SK-N-SH treated with all-trans-retinoic acid at 6 μM for 48 hours (cell line): ENCODE data around the gene ALOX5.

Experiments
- CREB5 ChIP-seq: fragments of 250-450 bp; sonication (Bioruptor Pico); IDR thresholded peaks from 2 replicates; pipeline ENCODE4 v1.5.1; 2020; ENCODE audit warnings: low read depth, mild to moderate bottlenecking, moderate library complexity
- PPARA ChIP-seq: fragments of 250-450 bp; sonication (Bioruptor Pico); IDR thresholded peaks from 2 replicates; pipeline ENCODE4 v1.5.0; 2020; ENCODE audit warnings: mild to moderate bottlenecking, borderline replicate concordance
- ZC3H10 ChIP-seq: fragments of 250-450 bp; sonication (Bioruptor Pico); IDR thresholded peaks from 2 replicates; pipeline ENCODE4 v1.5.1; 2021; ENCODE audit warnings: mild to moderate bottlenecking, moderate library complexity
- ZNF565 ChIP-seq: fragments of 450-650 bp; formaldehyde crosslinking; conservative IDR thresholded peaks from 2 replicates; pipeline ENCODE4 v1.5.0; 2020; ENCODE audit warnings: low read depth, mild to moderate bottlenecking, moderate library complexity
- TF ChIP-seq, protein P1 (sequence below): fragments of 250-450 bp; sonication (Bioruptor Pico); IDR thresholded peaks from 2 replicates; pipeline ENCODE4 v1.8.0; 2020; ENCODE audit warnings: mild to moderate bottlenecking, moderate library complexity, borderline replicate concordance

DNA sequence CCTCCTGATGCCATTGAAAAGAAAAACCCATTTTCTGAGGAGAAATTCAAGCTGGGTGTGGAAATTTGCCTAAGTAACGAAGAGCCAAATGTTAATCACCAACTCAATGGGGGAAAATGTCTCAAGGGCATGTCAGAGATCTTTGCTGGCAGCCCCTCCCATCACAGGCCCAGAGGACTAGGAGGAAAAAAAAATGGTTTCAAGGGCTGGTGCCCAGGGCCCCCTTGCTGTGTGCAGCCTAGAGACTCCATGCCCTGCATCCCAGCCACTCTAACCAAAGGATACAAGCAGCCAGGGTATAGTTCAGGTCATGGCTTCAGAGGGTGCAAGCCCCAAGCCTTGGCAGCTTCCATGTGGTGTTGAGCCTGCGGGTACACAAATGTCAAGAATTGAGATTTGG is 106.3 kb downstream of the ALOX5 start:
- TF ChIP-seq PPARA (no peak), ZC3H10 (CRISPR knock-in tag) (no peak), CREB5 (CRISPR knock-in tag) (no peak), ZNF565 (no peak)
- TF ChIP-seq, protein P1, sequence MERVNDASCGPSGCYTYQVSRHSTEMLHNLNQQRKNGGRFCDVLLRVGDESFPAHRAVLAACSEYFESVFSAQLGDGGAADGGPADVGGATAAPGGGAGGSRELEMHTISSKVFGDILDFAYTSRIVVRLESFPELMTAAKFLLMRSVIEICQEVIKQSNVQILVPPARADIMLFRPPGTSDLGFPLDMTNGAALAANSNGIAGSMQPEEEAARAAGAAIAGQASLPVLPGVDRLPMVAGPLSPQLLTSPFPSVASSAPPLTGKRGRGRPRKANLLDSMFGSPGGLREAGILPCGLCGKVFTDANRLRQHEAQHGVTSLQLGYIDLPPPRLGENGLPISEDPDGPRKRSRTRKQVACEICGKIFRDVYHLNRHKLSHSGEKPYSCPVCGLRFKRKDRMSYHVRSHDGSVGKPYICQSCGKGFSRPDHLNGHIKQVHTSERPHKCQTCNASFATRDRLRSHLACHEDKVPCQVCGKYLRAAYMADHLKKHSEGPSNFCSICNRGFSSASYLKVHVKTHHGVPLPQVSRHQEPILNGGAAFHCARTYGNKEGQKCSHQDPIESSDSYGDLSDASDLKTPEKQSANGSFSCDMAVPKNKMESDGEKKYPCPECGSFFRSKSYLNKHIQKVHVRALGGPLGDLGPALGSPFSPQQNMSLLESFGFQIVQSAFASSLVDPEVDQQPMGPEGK: no peak
